Heart right ventricle (tissue), 16 donors: ENCODE data around the gene CISD2. TPM values are rescaled to one million over a fixed set of nuclear protein-coding genes. Genes with fewer than 3 reads are reported as not detected.
"Not testable (repeated sequence)": the region's sequence is repeated elsewhere in the genome, so short reads cannot be mapped to it uniquely, and the experiment has no call there.

Experiments
- ATAC-seq, 8 donors: fragments of 200-7000 bp; cut with Tn5 transposase; one replicate each; pipeline ENCODE4 v1.9.1; 2020; ENCODE audit warnings: mild to moderate bottlenecking in 8 of 8, moderate library complexity in 8 of 8, moderate number of reproducible peaks in 1 of 8
- DNase-seq, 2 donors: peaks; one replicate each; pipeline ENCODE4 v3.0.0-alpha.2; 2020
- H3K27ac ChIP-seq, 10 donors: fragments of 200-600 bp; sonication (generic) in 2 of 10; one replicate each; pipeline versions ENCODE4 v1.5.0 to v1.8.0; 2020 to 2022; ENCODE audit warnings: mild to moderate bottlenecking in 3 of 10
- H3K27me3 ChIP-seq, 7 donors: fragments of 200-600 bp; one replicate each; pipeline ENCODE4 v1.8.0; 2021 to 2022; ENCODE audit warnings: mild to moderate bottlenecking in 2 of 7
- H3K36me3 ChIP-seq, 9 donors: fragments of 200-600 bp; sonication (generic) in 1 of 9; one replicate each; pipeline versions ENCODE4 v1.5.0 to v1.8.0; 2020 to 2022; ENCODE audit warnings: mild to moderate bottlenecking in 2 of 9
- H3K4me1 ChIP-seq, 9 donors: fragments of 200-600 bp; sonication (generic) in 1 of 9; one replicate each; pipeline versions ENCODE4 v1.5.0 to v1.8.0; 2020 to 2022; ENCODE audit warnings: mild to moderate bottlenecking in 4 of 9
- H3K4me3 ChIP-seq, 10 donors: fragments of 200-600 bp; sonication (generic) in 2 of 10; one replicate each; pipeline versions ENCODE4 v1.5.0 to v1.8.0; 2020 to 2022; ENCODE audit warnings: mild to moderate bottlenecking in 7 of 10, moderate library complexity in 2 of 10
- H3K9me3 ChIP-seq, 11 donors: fragments of 200-600 bp in 10 of 11; sonication (generic) in 2 of 11; one replicate each; pipeline versions ENCODE4 v1.5.0 to v1.8.0; 2013 to 2022; ENCODE audit warnings: mild to moderate bottlenecking in 2 of 11, control low read depth in 1 of 11, moderate library complexity in 1 of 11
- WGBS, 2 donors: extraction: QIAGEN DNeasy Blood & Tissue Kit; methylation state at CpG; one replicate each; pipeline ENCODE4 v1.1.7; 2013; ENCODE audit warnings: inconsistent platforms in 1 of 2; 5-methylcytosine and 5-hydroxymethylcytosine counted together
- intact Hi-C, 10 donors: fragments of 100-400 bp; cut with DNase I; formaldehyde crosslinking; loops; one replicate each; pipeline versions ENCODE4 v1.11.1 to v1.14.2; 2022
- polyA plus RNA-seq, 2 donors: library from polyadenylated mRNA; stranded (reverse); fragments of 200-250 nt; gene quantifications; one replicate each; pipeline ENCODE4 v1.2.3, GENCODE V29; 2013
- total RNA-seq, 10 donors: library from RNA; stranded (reverse); fragmentation: NEBNext Ultra II Directional in 3 of 10; extraction: Animal tissue kit (Norgen Biotek cat#: 25700) in 3 of 10; gene quantifications; one replicate each; pipeline versions ENCODE4 v1.2.1 to v1.2.4, GENCODE V29; 2021 to 2023
- TF ChIP-seq, protein P1 (sequence below), 9 donors: fragments of 200-600 bp; sonication (generic) in 2 of 9; IDR thresholded peaks; one replicate each; pipeline versions ENCODE4 v1.5.0 to v1.8.0; 2021 to 2022; ENCODE audit warnings: antibody characterized with exemption in 9 of 9, mild to moderate bottlenecking in 5 of 9, moderate library complexity in 1 of 9
- donor health status: Arrhythmogenic right ventricular cardiomyopathy.
- donor health status: ischemic (EF 13 %, LVEDD 7.1; RV severe dilation, severe dysfunction).
- donor health status: healthy with polysubstance abuse.
- donor health status: DM: no; HTN: yes; CAD: no.
- donor health status: DM: no; HTN: no; CAD: no.
- donor health status: ischemic (EF 25% LVEDD 6.9; RV normal size, moderate dysfunction).
- donor health status: ischemic (EF 25% LVEDD 5.7; RV mildly dilated, moderate dysfunction).
- donor health status: healthy.
- donor health status: DM: yes; HTN: yes; CAD: no.
- donor health status: Ischemic cardiomyopathy.
- donor health status: ischemic (EF 35%, LVEDD 5.7; RV mildly dilated, moderate dysfunction).
- donor health status: nonischemic (EF 11% LVEDD 7.7; RV severe dilation, severe dysfunction).
- donor health status: DM: yes; HTN: yes; CAD: no.
- donor health status: PGD.
- donor health status: ischemic (EF 29% LVEDD 5.4; RV normal size, mild dysfunction).
- donor health status: nonischemic (EF 23%, LVEDD 6.1; RV moderate dilation, normal function).

Gene CISD2
- total and polyA plus RNA-seq, 12 donors = 11.0 to 31.0 (median 16.9) TPM

DNA sequence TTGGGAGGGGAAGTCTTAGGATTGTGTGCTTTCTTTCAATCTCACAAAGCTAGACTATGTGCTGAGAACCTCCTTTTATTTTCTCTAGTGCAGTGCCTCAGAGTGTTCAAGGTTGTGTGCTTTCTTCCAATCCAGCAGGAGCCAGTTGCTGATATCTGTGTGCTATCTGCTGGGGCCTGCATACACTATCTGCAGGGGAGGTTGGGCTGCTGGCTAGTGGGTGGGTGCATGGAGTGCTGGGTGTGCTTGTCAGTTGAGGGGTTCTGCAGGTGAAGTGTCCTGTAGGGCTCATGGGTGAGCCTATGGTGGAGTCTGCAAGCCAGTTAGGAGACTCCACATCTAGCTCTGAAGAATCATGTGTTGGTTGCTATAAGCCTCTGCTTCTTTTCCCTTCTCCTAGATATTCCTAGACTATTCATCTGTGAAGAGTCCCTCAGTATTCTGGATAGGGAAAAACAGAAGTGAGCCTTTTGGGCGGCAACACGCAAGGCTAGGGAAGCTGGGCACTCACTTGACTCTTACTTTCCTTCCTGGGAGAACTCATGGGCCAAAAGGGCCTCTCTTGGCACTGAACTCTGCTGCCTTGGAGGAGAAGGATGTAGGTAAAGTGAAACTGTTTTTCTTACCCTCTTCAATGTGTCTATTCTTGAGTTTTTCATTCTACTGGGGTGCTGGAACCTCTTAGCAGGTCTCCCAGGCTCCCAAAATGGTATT lies 8.0 kb upstream of the CISD2 start:
- intact Hi-C loops = loop anchor here in 3 of 10 donors (10.0 kb wide), 2 partner anchors 154 to 356 kb away; partner anchors contain the start of genes SLC9B1 (in 3 of the 3) and NFKB1 (in 1 of the 3)
- DNase-seq (no peak), ATAC-seq (no peak)
- 89 to 90% methylated on average over 2 of the region's 2 CpGs for WGBS, 2 donors
- peaks cover 0 to 25% (median 11%) of the 10 kb centered on the region in 11 donors for H3K9me3 ChIP-seq
- H3K4me3 ChIP-seq = no peak overlapping the region
- no peaks in the 10 kb centered on the region for H3K36me3 ChIP-seq
- no peaks in the 10 kb centered on the region for H3K27me3 ChIP-seq
- TF ChIP-seq, protein P1, sequence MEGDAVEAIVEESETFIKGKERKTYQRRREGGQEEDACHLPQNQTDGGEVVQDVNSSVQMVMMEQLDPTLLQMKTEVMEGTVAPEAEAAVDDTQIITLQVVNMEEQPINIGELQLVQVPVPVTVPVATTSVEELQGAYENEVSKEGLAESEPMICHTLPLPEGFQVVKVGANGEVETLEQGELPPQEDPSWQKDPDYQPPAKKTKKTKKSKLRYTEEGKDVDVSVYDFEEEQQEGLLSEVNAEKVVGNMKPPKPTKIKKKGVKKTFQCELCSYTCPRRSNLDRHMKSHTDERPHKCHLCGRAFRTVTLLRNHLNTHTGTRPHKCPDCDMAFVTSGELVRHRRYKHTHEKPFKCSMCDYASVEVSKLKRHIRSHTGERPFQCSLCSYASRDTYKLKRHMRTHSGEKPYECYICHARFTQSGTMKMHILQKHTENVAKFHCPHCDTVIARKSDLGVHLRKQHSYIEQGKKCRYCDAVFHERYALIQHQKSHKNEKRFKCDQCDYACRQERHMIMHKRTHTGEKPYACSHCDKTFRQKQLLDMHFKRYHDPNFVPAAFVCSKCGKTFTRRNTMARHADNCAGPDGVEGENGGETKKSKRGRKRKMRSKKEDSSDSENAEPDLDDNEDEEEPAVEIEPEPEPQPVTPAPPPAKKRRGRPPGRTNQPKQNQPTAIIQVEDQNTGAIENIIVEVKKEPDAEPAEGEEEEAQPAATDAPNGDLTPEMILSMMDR (IDR thresholded peaks at IDR 0.05) = no peak
- peak overlapping the region in 1 of 10 donors; percentile 57 for H3K27ac ChIP-seq
- H3K4me1 ChIP-seq = peaks cover 0 to 16% (median 0%) of the 10 kb centered on the region in 9 donors

GRCh38 chr4:102862016-102862415 lies 6.8 kb upstream of the CISD2 start:
- no peak overlapping the region for H3K4me3 ChIP-seq
- no peaks in the 10 kb centered on the region for H3K36me3 ChIP-seq
- DNase-seq (no peak), ATAC-seq (no peak)
- 93 to 94% methylated on average over 1 of the region's 1 CpG for WGBS, 2 donors
- H3K9me3 ChIP-seq = peaks cover 0 to 25% (median 11%) of the 10 kb centered on the region in 11 donors
- H3K4me1 ChIP-seq = peaks cover 0 to 23% (median 0%) of the 10 kb centered on the region in 9 donors
- TF ChIP-seq, protein P1 (IDR thresholded peaks at IDR 0.05) = no peak
- intact Hi-C loops = loop anchor here in 3 of 10 donors (10.0 kb wide), 2 partner anchors 153 to 357 kb away; partner anchors contain the start of genes SLC9B1 (in 3 of the 3) and NFKB1 (in 1 of the 3)
- no peaks in the 10 kb centered on the region for H3K27me3 ChIP-seq
- H3K27ac ChIP-seq = peak overlapping the region in 1 of 10 donors; percentile 69

GRCh38 chr4:102862747-102863146 lies 6.0 kb upstream of the CISD2 start:
- 96 to 100% methylated on average over 1 of the region's 1 CpG for WGBS, 2 donors
- Histone ChIP-seq H3K36me3 (no peaks in the 10 kb centered on the region), H3K9me3 (peaks cover 0 to 25% (median 11%) of the 10 kb centered on the region in 11 donors), H3K27ac (peak overlapping the region in 1 of 10 donors; percentile 69), H3K4me3 (no peak overlapping the region), H3K4me1 (peaks cover 0 to 31% (median 4%) of the 10 kb centered on the region in 9 donors), H3K27me3 (no peaks in the 10 kb centered on the region)
- no peak for ATAC-seq
- intact Hi-C loops = loop anchor here in 3 of 10 donors (10.0 kb wide), 2 partner anchors 152 to 358 kb away; partner anchors contain the start of genes SLC9B1 (in 3 of the 3) and NFKB1 (in 1 of the 3)
- no peak for DNase-seq
- TF ChIP-seq, protein P1 (IDR thresholded peaks at IDR 0.05) = no peak

- not testable (repeated sequence) for H3K4me3 ChIP-seq, H3K36me3 ChIP-seq, H3K9me3 ChIP-seq, H3K27ac ChIP-seq, H3K27me3 ChIP-seq, ATAC-seq, DNase-seq
- intact Hi-C loops = loop anchor here in 7 of 10 donors (5.0 to 10.0 kb wide), 7 partner anchors 33 to 361 kb away; partner anchors contain the start of genes SLC9B1 (in 4 of the 7), UBE2D3 (in 2 of the 7), MANBA (in 1 of the 7) and NFKB1 (in 1 of the 7)
- H3K4me1 ChIP-seq = peaks cover 0 to 45% (median 18%) of the 10 kb centered on the region in 9 donors
- 99% methylated on average over 5 of the region's 5 CpGs for WGBS, 2 donors
These were observed 3.5 kb upstream of the CISD2 start for GRCh38 chr4:102865327-102865726.
